GM18873 (cell line): ENCODE measurements around the gene BST2.
"Not testable (repeated sequence)": the region's sequence is repeated elsewhere in the genome, so short reads cannot be mapped to it uniquely, and the experiment has no call there.

Source experiments
- ATAC-seq: cut with Tn5 transposase; IDR thresholded peaks from one replicate; pipeline ENCODE4 v1.9.1; 2021; ENCODE audit warnings: mild to moderate bottlenecking, moderate library complexity, moderate number of reproducible peaks; ENCODE audit not compliant: unreplicated experiment, low FRiP score

The BST2 gene

GRCh38 chr19:17390665-17391370 lies 14.6 kb downstream of the BST2 start:
- ATAC-seq: no peak

DNA sequence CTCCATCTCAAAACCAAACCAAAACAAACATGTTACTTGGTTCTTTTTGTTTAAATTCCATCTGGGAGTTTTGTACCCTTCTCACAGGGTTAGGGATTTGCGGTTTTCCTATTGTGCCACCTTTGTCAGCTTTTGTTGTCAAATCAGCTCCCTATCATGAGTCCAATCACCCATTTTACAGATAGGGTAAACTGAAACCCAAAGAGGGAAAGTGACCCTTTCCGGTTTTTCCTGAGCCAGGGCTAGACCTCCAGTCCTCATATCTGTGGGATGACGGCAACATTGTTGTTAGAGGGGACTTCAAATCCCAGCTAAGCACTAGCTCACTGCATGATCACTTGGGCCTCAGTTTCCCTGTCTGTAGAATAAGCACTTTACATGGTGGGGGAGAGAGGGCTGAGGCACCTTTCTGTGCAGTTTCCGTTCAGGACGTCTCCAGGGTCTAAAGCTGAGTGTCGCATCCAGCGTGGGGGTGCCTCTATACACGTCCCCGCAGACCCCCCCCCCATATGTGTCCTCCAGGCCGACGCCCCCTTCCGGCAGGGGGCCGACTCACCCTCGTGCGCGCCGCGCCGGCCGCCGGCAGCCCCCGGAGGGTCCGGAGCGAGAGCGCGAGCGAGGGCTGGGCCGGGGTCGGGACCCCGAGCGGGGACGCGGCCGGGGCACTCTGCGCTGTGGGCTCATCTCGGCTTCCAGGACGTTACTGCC lies 15.3 kb downstream of the BST2 start:
- ATAC-seq: no peak

- no peak for ATAC-seq
These were observed 16.1 kb downstream of the BST2 start for GRCh38 chr19:17389288-17389687.

DNA sequence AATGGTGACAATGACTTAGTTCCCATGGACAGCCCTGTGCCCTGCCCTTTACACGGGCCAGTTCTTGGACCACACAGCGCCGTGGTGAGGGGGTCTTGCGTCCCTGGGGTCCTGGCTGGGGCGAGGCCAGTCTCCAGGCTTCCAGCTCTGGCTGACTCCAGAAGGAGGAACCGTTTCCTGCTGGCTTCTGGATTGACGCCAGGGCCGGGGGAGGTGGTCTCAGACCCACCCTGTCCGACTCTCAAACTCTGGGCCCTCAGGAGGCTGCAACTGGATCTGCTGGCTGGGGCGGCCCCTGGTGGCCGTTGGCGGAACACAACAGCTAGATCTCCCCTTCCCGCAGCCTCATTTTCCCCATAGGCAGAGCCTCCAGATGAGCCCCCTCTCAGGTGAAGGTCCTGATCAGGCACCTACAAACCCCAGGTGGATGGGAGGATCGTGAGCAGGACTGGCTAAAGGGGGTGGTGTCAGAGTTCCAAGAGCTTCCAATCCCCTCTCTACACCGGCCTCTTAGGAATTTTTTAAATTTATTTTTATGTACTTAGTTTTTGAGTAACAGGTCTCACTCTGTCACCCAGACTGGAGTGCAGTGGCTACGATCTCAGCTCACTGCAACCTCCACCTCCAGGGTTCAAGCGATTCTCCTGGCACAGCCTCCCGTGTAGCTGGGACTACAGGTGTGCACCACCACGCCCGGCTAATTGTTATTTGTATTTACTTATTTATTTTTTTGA lies 19.4 kb downstream of the BST2 start:
- ATAC-seq: no peak

DNA sequence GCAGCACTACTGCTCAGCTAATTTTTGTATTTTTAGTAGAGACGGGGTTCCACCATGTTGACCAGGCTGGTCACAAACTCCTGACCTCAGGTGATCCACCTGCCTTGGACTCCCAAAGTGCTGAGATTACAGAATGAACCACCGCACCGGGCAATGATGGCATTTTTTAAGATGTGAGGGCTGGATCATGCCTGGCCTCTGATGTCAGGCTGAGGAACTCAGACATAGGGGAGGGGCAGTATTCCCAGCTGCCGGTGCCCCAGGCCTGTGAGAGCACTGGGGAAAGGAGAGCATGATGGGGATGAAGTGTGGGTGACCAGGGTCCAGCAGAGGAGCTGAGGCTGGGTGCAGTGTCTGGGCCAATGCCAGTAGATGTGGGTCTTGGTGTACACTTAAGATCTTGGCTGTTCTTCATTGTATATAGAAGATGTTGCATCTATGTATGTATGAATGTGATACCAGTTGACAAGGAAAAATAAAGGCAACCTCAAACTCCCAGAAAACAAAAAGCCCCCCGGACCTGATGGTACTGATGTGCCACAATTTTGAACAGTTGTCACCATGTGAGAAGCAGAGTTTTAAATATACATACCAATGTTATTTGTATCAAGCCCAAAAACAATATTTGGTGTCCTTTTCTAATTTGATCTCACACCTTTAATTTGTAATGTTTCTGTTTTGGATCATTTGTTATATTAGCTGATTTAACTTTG lies 24.8 kb downstream of the BST2 start:
- ATAC-seq: no peak

DNA sequence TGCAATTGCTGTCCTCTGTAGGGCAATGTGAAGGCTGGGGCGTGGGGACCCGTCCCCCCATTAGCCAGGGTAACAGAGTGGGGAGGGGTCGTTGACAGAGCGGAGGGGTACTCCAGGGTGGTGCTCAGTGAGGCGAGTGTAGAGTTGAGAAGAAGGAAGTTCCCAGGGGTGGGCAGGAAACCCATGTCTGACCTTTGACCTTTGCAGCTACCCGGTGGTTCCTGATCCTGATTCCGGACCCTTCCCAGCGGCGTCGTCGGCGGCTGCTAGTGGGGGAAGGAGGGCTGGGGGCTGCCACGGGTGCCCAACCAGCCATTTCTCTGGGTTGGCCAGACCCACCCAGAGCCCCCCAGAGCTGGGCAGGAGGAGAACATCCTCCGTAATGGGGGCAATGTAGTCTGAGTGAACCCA lies 26.2 kb downstream of the BST2 start:
- no peak for ATAC-seq

DNA sequence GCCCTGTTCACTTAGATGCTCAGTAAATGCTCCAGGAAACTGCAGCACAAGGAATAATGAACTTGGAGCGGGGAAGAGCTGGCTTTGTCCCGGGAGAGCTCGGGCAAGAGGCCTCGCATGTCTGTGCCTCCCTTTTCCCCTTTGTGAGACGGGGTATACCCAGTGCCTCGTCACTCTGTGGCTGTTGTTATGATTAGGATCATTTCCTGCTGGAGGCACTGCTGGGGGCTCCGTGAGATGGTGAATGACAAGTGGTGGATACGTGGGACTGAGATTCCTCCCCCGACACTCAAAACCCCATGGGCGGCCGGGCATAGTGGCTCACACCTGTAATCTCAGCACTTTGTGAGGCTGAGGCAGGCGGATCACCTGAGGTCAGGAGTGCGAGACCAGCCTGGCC lies 27.2 kb downstream of the BST2 start:
- no peak for ATAC-seq

GRCh38 chr19:17376935-17377600 lies 28.4 kb downstream of the BST2 start, which contains the start of gene PLVAP:
PLVAP (minus strand) TSS chr19:17377342; CDS start chr19:17377288, 54 bp downstream.
- no peak for ATAC-seq

GRCh38 chr19:17370026-17370587 lies 35.3 kb downstream of the BST2 start:
- peak; percentile 87 for ATAC-seq

DNA sequence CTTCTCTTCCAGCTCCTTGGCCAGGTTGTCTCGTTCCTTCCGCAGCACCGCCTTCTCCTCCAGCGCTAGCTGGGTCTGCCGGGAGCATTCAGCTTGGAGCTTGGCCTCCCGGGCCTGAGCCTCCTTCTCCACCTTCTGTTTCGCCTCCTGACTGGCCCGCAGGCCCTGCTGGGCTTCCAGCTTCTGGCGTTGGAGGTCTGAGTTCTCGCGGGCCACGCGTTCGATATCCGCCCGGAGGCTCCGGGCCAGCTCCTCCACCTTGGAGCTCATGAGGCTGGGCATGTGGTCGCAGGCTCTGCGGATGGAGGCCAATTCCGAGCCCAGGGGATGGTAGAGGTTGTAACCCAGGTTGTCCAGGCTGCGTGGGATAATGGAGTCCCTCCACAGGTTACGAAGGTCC lies 40.1 kb downstream of the BST2 start:
- ATAC-seq: no peak

DNA sequence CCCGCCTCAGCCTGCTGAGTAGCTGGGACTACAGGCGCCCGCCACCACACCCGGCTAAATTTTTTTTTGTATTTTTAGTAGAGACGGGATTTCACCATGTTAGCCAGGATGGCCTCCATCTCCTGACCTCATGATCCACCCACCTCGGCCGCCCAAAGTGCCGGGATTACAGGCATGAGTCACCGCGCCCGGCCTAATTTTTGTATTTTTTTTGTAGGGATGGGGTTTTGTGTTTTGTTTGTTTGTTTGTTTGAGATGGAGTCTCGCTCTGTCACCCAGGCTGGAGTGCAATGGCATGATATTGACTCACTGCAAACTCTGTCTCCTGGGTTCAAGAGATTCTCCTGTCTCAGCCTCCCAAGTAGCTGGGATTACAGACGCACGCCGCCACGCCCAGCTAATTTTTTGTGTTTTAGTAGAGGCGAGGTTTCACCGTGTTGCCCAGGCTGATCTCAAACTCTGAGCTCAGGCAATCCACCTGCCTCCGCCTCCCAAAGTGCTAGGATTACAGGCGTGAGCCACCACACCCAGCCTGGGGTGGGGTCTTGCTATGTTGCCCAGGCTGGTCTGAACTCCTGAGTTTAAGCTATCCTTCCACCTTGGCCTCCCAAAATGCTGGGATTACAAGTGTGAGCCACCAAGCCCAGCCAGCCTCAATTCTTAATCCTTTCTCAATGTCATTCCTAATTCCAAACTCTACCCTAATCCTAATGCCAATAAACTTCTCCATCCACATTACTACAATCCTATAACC lies 41.4 kb downstream of the BST2 start:
- not testable (repeated sequence) for ATAC-seq

DNA sequence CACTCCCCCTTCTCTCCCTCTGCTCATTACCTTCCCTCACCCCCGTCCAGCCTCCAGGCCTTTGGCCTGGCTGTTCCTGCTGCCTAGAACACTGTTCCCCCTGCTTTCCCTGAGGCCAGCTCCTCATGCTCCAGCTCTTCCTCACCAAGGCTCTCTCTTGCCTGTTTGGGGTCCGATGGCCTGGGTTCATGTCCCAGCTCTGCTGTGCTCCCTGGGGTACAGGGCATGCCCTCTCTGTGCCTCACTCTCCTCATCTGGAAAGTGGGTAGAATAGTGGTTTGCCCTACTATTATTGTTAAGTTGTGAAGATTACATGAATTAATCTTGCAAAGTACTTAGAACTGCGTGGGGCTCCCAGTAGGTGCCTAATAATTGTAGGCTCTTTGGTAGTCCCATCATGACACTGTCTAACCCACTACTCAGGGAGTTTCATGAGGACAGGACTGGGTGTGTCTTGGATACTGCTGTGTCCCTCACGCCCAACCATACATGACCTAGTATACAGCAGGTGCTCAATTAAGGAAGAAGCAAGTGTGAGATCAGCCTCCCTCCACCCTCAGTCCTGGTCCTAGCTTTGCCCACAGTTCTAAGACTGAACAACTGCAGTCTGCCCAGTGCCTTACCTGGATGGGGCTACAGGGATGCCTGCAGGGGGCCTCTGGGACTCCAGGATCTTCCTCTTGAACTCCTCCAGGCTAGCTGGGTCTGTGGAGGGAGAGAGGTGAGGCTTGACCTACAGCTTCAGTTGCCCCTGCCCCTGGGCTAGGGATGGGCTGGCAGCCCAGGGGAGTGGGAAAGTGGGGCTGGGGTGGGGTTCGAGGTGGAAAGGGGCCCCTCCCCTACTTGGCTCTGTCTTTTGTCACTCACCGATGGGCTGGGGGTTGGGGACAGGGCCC lies 45.3 kb downstream of the BST2 start:
- ATAC-seq: no peak

DNA sequence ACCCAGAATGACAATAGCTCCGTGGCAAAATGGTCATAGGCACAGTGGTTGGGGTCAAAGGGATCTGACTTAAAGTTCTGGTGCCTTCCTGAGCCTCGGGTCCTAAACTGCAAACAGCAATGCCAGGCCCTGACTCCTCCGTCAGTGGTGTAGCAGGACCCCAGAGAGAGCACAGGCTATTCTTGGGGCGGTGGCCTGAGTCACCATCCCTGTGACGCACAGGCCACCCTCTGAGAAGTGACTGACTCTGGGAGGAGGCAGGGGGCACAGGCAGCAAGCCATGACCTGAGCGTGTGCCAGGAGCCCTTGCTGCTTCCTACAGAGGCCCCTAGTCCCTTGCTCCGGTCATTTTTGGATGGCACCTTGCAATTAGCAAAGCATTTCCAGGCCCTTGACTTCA lies 47.0 kb downstream of the BST2 start:
- ATAC-seq: no peak

GRCh38 chr19:17357724-17358123 lies 47.7 kb downstream of the BST2 start:
- ATAC-seq: no peak

DNA sequence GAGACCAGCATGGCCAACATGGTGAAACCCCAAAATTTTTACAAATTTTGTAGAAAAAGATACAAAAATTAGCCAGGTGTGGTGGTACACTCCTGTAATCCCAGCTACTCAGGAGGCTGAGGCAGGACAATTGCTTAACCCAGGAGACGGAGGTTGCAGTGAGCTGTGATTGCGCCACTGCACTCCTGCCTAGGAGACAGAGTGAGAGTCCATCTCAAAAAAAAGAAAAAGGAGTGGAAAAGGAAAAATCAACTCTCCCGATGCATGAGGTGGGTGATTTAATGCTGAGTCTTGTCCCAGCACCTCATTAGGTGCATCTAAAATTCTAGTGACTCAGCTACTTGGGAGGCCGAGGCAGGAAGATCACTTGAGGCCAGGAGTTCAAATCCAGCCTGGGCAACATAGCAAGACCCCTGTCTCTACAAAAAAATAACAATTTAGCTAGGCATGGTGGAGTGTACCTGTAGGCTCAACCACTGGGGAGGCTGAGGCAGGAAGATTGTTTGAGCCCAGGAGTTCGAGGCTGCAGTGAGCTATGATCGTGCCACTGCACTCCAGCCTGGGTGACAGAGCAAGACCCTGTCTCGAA lies 48.3 kb downstream of the BST2 start:
- ATAC-seq: no peak

DNA sequence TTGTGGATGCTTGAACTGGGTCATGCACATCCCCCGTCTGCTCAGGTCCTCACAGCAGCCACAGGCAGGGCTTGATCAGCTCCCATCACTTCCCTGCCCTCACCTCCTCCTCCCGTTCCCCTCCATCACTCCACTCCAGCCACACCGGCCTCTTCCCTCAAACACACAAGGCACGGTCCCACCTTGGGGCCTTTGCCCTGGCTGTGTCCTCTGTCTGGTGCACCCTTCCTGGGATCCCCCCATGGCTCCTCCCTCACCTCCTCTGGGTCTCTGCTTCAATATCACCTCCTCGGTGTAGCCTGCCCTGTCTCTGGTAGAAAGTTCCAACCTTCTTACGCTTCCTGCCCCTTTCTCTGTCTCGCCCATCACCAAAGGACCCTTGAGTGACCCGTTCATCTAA lies 52.0 kb downstream of the BST2 start:
- no peak for ATAC-seq
